Stimulated activated CD4-positive, alpha-beta T cell treated with anti-CD3 and anti-CD28 coated beads, TNF-alpha, amount 100 ng/mL, for 1 hour (primary cell): ENCODE results near the gene GUCA1C.

ENCODE experiments used
- DNase-seq, 3 donors: peaks; one replicate each; pipeline ENCODE4 v3.0.0-alpha.2; 2020; ENCODE audit warnings: low read depth in 3 of 3, low spot score in 1 of 3

GUCA1C gene

DNA sequence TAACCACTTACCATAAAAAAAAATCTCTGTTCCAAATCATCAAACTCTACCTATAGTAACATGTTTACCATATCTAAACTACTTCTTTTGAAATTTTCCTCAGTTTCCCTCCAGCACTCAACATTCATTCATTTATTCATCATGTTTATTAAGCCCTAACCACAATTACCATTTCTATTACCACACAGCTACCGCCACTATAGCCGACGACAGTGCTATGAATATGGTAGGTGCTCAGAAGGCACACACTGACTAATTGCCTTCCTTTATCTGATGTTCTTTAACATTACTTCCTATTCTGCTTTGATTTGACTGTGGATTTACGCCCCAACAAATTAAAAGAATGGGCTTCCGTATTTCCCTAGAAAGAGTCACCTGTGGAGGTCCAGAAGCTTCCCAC, 43.9 kb downstream of the GUCA1C start:
- no peak for DNase-seq

DNA sequence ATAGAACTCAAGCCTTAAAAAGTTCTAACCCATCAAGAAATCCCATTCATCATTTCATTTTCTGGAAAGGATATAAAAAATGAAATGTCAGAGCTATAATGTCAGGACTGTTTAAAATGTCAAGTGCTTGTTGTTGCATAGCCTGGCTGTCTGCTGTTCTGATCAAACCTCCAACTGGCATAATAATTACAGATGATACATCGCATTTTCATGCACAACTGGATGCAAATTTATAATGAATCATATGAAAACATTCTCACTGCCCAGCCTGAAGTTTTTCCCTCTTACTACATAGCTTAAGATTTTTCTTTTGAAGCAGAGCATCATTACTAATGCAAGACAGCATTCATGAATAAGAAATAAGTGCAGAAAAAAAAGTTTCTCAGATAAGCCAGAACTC, 46.5 kb downstream of the GUCA1C start:
- DNase-seq: no peak

DNA sequence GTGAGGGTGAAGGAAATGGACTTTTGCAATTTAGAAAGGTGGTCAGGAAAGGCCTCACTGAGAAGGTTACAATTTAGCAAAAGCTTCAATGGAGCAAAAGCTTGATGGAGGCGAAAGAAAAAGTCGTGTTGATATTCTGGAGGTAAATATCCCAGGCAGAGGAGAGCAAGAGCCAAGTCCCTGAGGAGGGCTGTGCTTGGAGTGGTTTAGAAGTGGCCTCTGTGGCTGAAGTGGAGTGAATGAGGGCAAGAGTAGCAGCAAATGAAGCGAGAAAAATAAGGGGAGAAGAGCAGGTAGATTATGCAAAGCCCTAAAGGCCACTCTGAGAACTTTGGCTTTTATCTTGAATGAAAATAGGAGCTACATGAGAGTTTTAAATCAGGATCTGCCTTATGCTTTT, 54.1 kb downstream of the GUCA1C start:
- no peak for DNase-seq

DNA sequence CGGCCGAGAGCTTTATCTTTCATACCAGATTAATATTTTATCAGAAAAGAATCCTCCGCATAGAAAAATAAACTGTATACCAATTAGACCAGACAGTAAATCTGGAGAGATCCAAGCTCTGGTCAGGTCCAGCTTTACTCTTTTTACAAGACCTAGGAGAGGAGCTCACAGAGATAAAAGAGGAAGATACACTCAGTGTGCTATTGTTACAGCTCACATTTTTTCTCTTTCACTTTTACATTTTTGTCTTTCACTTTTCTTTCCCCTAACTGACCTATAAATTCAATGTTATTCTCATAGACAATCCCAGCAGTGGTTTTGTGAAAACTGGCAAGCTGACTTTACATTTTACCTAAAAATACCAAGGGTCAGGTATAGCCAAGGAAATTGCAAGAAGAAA, 55.8 kb downstream of the GUCA1C start:
- DNase-seq: no peak

DNA sequence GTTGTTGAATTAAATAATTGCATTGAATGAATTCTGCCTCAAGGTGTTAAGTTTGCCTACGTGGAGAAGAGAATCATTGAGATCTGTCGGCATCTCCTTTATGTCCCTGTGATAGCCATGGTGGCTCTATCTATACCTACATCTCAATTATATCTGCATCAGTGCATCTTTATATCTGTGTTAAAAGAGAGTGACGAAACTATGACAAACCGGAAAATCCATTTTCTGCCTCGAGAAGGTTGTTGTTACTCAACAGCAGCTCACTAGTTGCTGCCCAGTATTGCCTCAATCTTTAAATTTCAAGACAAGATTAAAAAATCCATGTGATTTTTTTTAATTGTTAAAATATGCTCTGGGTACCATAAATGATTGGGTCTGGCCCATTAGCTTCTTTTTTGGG, 58.7 kb downstream of the GUCA1C start:
- no peak for DNase-seq

DNA sequence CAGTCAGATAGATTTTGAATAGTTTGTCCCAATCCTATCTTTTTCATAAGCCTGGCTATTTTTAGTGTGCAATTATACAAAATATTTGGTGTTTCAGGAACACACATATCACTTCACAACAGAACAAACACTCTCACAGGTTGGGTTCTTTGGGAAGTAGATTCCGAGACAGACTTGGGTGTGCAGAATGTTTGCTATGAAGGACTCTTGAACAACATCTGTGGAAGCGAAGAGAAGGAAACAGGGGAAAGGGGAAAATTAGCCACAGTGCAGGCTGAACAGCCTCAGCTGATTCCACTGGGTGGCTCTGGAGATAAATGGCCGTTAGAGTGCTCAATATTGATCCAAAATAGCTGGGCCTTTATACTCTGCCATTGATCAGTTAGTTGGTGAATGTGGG, 61.8 kb downstream of the GUCA1C start:
- DNase-seq: no peak

DNA sequence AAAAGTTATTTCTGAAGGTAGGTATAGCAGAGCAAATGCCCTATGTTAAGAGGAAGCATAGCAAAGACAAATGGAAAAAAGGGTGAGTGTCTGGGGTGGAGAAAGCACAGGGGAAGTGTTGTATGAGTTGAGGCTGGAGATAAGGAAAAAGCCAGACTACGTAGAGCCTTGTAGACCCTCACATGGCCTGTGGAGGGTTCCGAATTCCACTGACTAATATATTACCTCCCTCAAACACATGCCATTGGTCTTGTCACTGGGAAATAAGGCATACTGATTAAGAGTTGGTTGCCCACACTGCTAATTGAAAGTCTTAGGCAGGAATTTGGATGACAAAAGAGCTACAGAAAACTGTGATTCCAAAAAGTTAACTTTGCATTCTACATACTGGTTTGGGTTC, 65.9 kb downstream of the GUCA1C start:
- no peak for DNase-seq

DNA sequence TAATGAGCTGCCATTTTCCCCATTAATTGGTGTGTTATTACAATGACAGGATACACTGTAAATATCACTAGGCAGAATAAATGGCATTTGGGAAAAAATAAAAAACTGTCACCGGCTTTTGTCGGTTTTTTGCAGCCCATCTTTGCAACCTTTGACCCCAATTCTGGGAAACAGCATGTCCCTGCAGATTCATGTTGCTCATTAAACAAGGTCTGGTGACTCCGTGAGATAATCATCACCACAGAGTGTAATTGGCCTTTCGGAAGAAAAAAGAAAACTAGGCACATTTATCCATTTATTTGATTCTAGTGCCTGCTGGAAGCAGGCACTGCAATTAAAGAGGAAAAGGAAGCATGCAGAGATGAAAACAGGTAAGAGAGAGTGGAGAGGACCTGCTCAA, 66.6 kb downstream of the GUCA1C start:
- no peak for DNase-seq

DNA sequence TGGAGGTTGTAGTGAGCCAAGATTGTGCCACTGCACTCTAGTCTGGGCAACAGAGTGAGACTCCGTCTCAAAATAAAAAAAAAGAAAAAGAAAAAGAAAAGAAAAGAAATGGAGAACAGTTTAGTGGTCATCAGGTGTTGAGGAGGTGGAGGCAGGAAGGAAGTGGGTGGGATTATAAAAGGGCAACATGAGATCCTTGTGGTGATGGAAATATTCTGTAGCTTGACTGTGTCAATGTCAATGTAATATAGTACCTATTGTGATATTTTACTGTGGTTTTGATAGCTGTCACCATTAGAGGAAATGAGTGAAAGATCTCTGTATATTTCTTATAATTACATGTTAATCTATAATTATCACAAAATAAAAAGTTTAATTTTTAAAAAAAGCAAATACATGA, 70.3 kb downstream of the GUCA1C start:
- no peak for DNase-seq

DNA sequence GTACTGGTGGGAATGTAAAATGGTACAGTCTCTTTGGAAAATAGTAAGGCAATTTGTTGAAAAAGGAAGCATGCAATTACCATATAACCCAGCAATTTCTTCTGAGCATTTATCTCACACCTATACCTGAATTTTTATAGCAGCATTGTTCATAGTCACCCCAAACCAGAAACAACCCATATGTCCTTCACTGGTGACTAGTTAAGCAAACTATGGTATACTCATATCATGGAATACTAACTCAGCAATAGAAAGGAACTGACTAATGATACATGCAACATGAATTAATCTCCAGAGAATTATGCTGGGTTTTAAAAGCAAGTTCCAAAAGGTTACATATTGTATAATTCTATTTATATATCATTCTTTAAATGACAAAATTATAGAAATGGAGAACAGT, 70.9 kb downstream of the GUCA1C start:
- DNase-seq: no peak

DNA sequence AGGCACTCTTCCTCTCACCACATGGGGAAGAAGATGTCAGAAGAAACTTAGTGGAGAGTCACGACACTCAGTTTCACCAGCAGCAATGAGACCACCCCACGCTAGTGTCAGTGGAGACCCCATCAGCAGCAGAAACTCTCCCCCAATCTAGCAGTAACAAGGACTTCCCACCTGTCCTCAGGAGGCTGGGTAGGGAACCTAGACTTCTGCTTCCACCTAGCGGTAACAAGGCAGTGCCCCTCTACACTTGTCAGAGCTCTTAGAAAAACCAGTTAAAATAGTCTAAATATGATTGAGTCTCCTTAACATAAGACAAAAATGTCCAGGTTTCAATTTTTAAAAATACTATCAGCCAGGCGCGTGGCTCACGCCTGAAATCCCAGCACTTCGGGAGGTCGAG, 73.8 kb downstream of the GUCA1C start:
- DNase-seq: no peak

DNA sequence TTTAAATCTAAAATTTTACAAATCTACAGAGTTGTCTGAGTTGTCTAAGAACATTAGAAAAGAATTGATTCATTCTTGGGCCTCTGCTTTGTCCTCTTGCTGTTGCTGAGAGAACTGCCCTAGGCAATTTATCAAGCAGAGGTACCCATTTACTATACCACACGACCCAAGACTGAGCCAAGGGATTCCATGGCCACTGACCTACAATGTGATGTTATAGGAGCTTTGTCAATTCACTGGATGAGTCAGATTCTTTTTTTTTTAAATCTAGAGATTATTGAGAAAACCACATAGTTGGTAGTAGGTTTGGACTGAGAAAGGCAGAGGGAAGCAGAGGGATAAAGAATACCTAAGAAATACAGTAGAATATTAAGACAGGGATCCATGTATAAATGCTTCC, 75.8 kb downstream of the GUCA1C start:
- DNase-seq: no peak

DNA sequence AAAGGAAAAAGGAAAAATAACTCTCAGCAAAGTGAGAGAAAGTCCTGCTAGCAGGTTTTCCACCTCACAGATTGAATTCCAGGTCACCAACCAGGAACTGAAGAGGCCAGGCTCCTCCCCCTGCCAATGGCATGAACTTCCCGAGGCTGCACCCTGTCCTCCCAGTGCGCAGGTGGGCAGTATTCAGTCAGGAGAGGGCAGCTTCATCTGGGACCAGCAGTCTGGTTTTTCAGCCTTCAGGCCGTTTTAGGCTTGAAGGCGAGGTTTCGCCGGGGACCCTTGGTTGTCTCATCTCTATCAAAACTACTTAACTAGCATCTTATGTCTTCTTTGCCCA, 89.9 kb downstream of the GUCA1C start:
- DNase-seq: no peak

DNA sequence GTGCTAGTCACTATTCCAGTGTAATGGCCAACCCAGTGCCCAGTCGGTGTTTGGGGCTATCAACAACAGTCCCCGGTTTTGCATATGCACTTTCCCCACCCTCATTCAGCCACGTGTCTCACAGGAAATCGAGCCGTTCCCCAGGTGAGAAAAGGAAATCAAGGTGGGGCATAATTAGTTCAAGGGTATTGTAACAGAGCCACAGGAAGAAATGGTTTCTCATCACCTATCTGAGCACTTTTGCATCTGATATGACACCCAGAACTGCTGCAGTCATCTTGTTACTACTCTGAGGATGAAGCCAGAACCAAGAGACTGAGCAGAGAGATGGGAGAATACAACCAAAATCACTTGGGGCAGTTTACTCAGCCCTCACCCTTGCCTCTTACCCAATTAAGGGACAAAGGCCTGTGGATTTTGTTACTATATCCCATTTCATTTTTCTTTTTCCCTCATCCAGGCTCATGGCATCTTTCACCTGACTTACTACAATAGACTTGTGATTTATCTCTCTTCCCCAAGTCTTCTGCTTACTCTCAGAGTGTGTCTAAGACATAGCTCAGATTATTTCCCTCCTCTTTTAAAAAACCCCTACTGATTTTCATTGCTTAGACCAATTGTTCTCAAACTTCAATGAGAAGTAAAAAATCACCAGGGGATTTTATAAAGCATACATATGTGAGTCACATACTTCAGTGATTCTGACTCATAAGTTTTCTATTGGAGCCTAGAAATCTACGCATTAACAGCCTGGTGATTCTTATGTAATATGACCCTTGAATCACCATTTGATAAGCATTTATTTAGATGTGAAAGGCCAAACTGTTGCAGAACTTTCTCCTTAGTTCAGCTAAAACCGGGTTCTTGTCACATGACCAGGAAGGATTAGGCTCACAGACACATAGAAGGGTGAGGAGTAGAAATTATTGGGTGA, 90.5 kb downstream of the GUCA1C start:
- DNase-seq: no peak

DNA sequence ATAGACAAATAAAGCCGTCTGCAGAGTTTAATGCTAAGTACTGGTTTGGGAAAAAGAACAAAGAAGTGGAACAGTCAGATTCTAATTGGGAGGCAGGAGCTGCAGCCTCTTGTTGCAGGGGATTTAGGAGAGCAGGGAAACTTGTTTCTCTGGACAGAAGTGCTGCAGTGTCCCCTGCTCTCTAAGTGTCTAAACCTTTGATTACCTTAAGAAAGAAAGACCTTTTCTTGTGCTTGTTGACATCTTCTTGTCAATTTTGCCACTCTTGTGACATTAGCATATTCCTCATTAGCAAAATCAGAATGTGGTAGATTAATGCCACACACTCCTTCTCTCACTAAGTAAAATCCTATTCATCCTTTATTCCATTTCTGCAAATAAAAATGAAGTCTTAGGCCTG, 92.3 kb downstream of the GUCA1C start:
- DNase-seq: no peak
